Stimulated activated CD4-positive, alpha-beta T cell treated with anti-CD3 and anti-CD28 coated beads, Interleukin-15, amount 100 ng/mL, for 1 hour (primary cell): ENCODE measurements around the gene SEC24A.
A peak's percentile ranks its signal among the peaks of the same experiment; 100 is the strongest.
"Not testable (repeated sequence)": the region's sequence is repeated elsewhere in the genome, so short reads cannot be mapped to it uniquely, and the experiment has no call there.

Experiments
- DNase-seq, 2 donors: peaks; one replicate each; pipeline ENCODE4 v3.0.0-alpha.2; 2020; ENCODE audit warnings: low read depth in 1 of 2, low spot score in 1 of 2

Gene SEC24A

GRCh38 chr5:134649163-134649835 is 714 bp downstream of the SEC24A start:
- DNase-seq: no peak

- DNase-seq: not testable (repeated sequence)
Measured at GRCh38 chr5:134650660-134651059, 2.1 kb downstream of the SEC24A start.

- no peak for DNase-seq
Measured at GRCh38 chr5:134651531-134651930, 2.9 kb downstream of the SEC24A start.

GRCh38 chr5:134656690-134657089 is 8.1 kb downstream of the SEC24A start:
- no peak for DNase-seq

GRCh38 chr5:134659456-134659855 is 10.9 kb downstream of the SEC24A start:
- no peak for DNase-seq

GRCh38 chr5:134659922-134660321 is 11.3 kb downstream of the SEC24A start:
- no peak for DNase-seq

GRCh38 chr5:134662971-134663370 is 14.4 kb downstream of the SEC24A start:
- DNase-seq: no peak

GRCh38 chr5:134664448-134664847 is 15.9 kb downstream of the SEC24A start:
- DNase-seq: no peak

- DNase-seq: not testable (repeated sequence)
Measured at GRCh38 chr5:134673546-134673945, 25.0 kb downstream of the SEC24A start.

GRCh38 chr5:134677357-134677756 is 28.8 kb downstream of the SEC24A start:
- not testable (repeated sequence) for DNase-seq

- not testable (repeated sequence) for DNase-seq
Measured at GRCh38 chr5:134690144-134690543, 41.6 kb downstream of the SEC24A start.

- no peak for DNase-seq
Measured at GRCh38 chr5:134692722-134693121, 44.1 kb downstream of the SEC24A start.

GRCh38 chr5:134708301-134708700 is 59.7 kb downstream of the SEC24A start:
- DNase-seq: no peak

GRCh38 chr5:134714120-134714519 is 65.5 kb downstream of the SEC24A start:
- no peak for DNase-seq

GRCh38 chr5:134714541-134714940 is 66.0 kb downstream of the SEC24A start:
- no peak for DNase-seq

- not testable (repeated sequence) for DNase-seq
Measured at GRCh38 chr5:134715466-134715865, 66.9 kb downstream of the SEC24A start.

GRCh38 chr5:134724872-134725271 is 76.3 kb downstream of the SEC24A start:
- DNase-seq: no peak

- DNase-seq: no peak
Measured at GRCh38 chr5:134732819-134733218, 84.2 kb downstream of the SEC24A start.

- no peak for DNase-seq
Measured at GRCh38 chr5:134735243-134735642, 86.7 kb downstream of the SEC24A start.

GRCh38 chr5:134736173-134736812 is 87.7 kb downstream of the SEC24A start:
- DNase-seq: no peak

GRCh38 chr5:134738133-134738962 is 89.8 kb downstream of the SEC24A start, which contains the start of gene CAMLG:
CAMLG (plus strand) TSS chr5:134738548; CDS start chr5:134738621, 73 bp downstream.
- DNase-seq: peak; percentile 94 to 96
